MM.1S (cell line): ENCODE measurements around the gene FGF14.

Experiments
- DNase-seq: peaks from one replicate; pipeline ENCODE4 v3.0.0-alpha.2; 2015
- H2AFZ ChIP-seq: fragments of 300-600 bp; sonication (generic); 2 replicates; pipeline ENCODE4 v1.6.0; 2016; ENCODE audit warnings: antibody characterized with exemption, low read length
- H3F3A ChIP-seq: fragments of 300-600 bp; sonication (generic); 2 replicates; pipeline ENCODE4 v1.6.1; 2016; ENCODE audit warnings: mild to moderate bottlenecking, antibody characterized with exemption, low read length, moderate library complexity, mixed read lengths; ENCODE audit not compliant: insufficient read depth
- H3K27ac ChIP-seq: fragments of 300-600 bp; sonication (generic); 2 replicates; pipeline ENCODE4 v1.5.1; 2016; ENCODE audit warnings: mild to moderate bottlenecking, low read length
- H3K27me3 ChIP-seq: fragments of 300-600 bp; sonication (generic); replicated peaks from 2 replicates; pipeline ENCODE4 v1.6.0; 2016; ENCODE audit warnings: low read length; ENCODE audit not compliant: insufficient read depth
- H3K36me3 ChIP-seq: fragments of 300-600 bp; sonication (generic); replicated peaks from 2 replicates; pipeline ENCODE4 v1.6.1; 2016; ENCODE audit warnings: mild to moderate bottlenecking, low read length, mixed read lengths; ENCODE audit not compliant: insufficient read depth
- H3K4me1 ChIP-seq: fragments of 300-600 bp; sonication (generic); 2 replicates; pipeline ENCODE4 v1.6.1; 2016; ENCODE audit warnings: low read length, mixed read lengths
- H3K4me2 ChIP-seq: fragments of 300-600 bp; sonication (generic); 2 replicates; pipeline ENCODE4 v1.6.0; 2016; ENCODE audit warnings: low read depth, low read length
- H3K4me3 ChIP-seq: fragments of 300-600 bp; sonication (generic); 2 replicates; pipeline ENCODE4 v1.5.1; 2016; ENCODE audit warnings: low read length, mixed read lengths
- H3K79me2 ChIP-seq: fragments of 300-600 bp; sonication (generic); 2 replicates; pipeline ENCODE4 v1.6.1; 2016; ENCODE audit warnings: mixed run types, low read length, mixed read lengths
- H3K9ac ChIP-seq: fragments of 300-600 bp; sonication (generic); 2 replicates; pipeline ENCODE4 v1.6.1; 2016; ENCODE audit warnings: low read length, mixed read lengths
- H3K9me2 ChIP-seq: fragments of 300-600 bp; sonication (generic); replicated peaks from 2 replicates; pipeline ENCODE4 v1.6.1; 2016; ENCODE audit warnings: mild to moderate bottlenecking, low read length, mixed read lengths; ENCODE audit not compliant: insufficient read depth
- H3K9me3 ChIP-seq: fragments of 300-600 bp; sonication (generic); replicated peaks from 2 replicates; pipeline ENCODE4 v1.6.1; 2016; ENCODE audit warnings: mild to moderate bottlenecking, low read length, mixed read lengths; ENCODE audit not compliant: insufficient read depth
- H4K20me1 ChIP-seq: fragments of 300-600 bp; sonication (generic); 2 replicates; pipeline ENCODE4 v1.6.1; 2016; ENCODE audit warnings: mild to moderate bottlenecking, low read length, moderate library complexity, mixed read lengths; ENCODE audit not compliant: insufficient read depth
- CTCF ChIP-seq: fragments of 300-600 bp; sonication (generic); IDR thresholded peaks from 2 replicates; pipeline ENCODE4 v1.5.1; 2016; ENCODE audit warnings: antibody characterized with exemption, low read length, mixed read lengths
- EZH2 ChIP-seq: fragments of 300-600 bp; sonication (generic); optimal IDR thresholded peaks from 2 replicates; pipeline ENCODE3; 2017; ENCODE audit warnings: low read depth, mild to moderate bottlenecking, antibody characterized with exemption, low read length, mixed read lengths
- EZH2phosphoT487 ChIP-seq: fragments of 300-600 bp; sonication (generic); IDR thresholded peaks from 2 replicates; pipeline ENCODE4 v1.6.1; 2018; ENCODE audit warnings: antibody characterized with exemption, low read length

Gene FGF14

GRCh38 chr13:102041544-102041943 lies 360.3 kb downstream of the FGF14 start:
- H3K27me3 ChIP-seq = no peaks in the 10 kb centered on the region
- H3K9me2 ChIP-seq = no peaks in the 10 kb centered on the region
- H4K20me1 ChIP-seq = no peaks in the 10 kb centered on the region
- H3K4me3 ChIP-seq = no peak overlapping the region
- no peak for DNase-seq
- TF ChIP-seq CTCF (no peak), EZH2 (no peak), EZH2phosphoT487 (no peak)
- no peaks in the 10 kb centered on the region for H3K9me3 ChIP-seq
- no peak overlapping the region for H3K27ac ChIP-seq
- no peak overlapping the region for H2AFZ ChIP-seq
- H3F3A ChIP-seq = no peaks in the 10 kb centered on the region
- H3K4me1 ChIP-seq = no peaks in the 10 kb centered on the region
- no peak overlapping the region for H3K9ac ChIP-seq
- no peak overlapping the region for H3K4me2 ChIP-seq
- no peaks in the 10 kb centered on the region for H3K36me3 ChIP-seq
- no peaks in the 10 kb centered on the region for H3K79me2 ChIP-seq

DNA sequence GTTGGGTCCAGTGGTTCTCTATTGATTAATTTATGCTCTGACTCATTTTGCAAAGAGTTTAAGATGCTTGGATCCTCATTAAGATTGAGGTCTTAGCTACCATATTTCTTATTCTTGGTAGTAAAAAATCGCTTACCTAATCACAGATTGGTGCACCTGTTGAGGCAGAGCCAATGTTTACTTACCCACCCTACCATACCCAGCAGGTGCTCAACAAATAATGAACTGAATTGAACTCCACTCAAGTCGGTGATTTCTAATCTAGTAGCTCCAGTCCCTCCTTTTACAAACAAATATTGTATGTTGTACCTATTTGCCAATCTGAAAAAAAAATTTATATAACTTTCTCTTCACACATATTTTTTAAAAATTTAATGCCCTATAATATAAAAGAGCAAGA lies 361.0 kb downstream of the FGF14 start:
- Histone ChIP-seq H3K27me3 (no peaks in the 10 kb centered on the region), H3K36me3 (no peaks in the 10 kb centered on the region), H3K9me3 (no peaks in the 10 kb centered on the region), H3K4me3 (no peak overlapping the region), H3F3A (no peaks in the 10 kb centered on the region), H3K27ac (no peak overlapping the region), H3K79me2 (no peaks in the 10 kb centered on the region), H3K9me2 (no peaks in the 10 kb centered on the region), H4K20me1 (no peaks in the 10 kb centered on the region), H3K4me1 (no peaks in the 10 kb centered on the region), H3K4me2 (no peak overlapping the region), H2AFZ (no peak overlapping the region), H3K9ac (no peak overlapping the region)
- DNase-seq = no peak
- TF ChIP-seq EZH2 = no peak
- TF ChIP-seq EZH2phosphoT487 = no peak
- no peak for TF ChIP-seq CTCF

DNA sequence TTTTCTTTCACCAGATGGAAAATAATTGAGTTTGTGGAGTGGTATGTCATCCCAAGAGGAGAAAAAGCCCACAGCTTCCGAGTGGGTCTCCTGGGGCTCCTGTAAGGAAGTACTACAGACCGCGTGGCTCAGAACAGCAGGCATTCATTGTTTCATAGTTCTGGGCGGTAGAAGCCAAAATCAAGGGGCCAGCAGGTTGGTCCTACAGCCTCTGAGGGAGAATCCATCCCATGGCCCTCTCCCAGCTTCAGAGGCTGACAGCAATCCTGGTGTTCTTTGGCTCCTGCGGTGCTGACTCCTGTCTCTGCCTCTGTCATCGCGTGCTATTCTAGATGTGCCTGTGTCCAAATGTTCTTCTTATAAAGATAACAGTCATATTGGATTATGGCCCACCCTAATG lies 362.6 kb downstream of the FGF14 start:
- H3K9me3 ChIP-seq = no peaks in the 10 kb centered on the region
- TF ChIP-seq CTCF = no peak
- no peak for TF ChIP-seq EZH2phosphoT487
- no peak for TF ChIP-seq EZH2
- no peak overlapping the region for H3K9ac ChIP-seq
- H3K27ac ChIP-seq = no peak overlapping the region
- no peaks in the 10 kb centered on the region for H3K36me3 ChIP-seq
- H4K20me1 ChIP-seq = no peaks in the 10 kb centered on the region
- H3K4me2 ChIP-seq = no peak overlapping the region
- no peak for DNase-seq
- no peaks in the 10 kb centered on the region for H3K79me2 ChIP-seq
- no peaks in the 10 kb centered on the region for H3K9me2 ChIP-seq
- no peak overlapping the region for H2AFZ ChIP-seq
- no peaks in the 10 kb centered on the region for H3K4me1 ChIP-seq
- no peaks in the 10 kb centered on the region for H3F3A ChIP-seq
- no peak overlapping the region for H3K4me3 ChIP-seq
- H3K27me3 ChIP-seq = no peaks in the 10 kb centered on the region

GRCh38 chr13:102038787-102039186 lies 363.1 kb downstream of the FGF14 start:
- H3K4me1 ChIP-seq = no peaks in the 10 kb centered on the region
- no peak overlapping the region for H2AFZ ChIP-seq
- no peak overlapping the region for H3K4me3 ChIP-seq
- H3K79me2 ChIP-seq = no peaks in the 10 kb centered on the region
- H3F3A ChIP-seq = no peaks in the 10 kb centered on the region
- DNase-seq = no peak
- H3K9ac ChIP-seq = no peak overlapping the region
- H3K9me2 ChIP-seq = no peaks in the 10 kb centered on the region
- TF ChIP-seq EZH2phosphoT487 (no peak), EZH2 (no peak), CTCF (no peak)
- H3K27ac ChIP-seq = no peak overlapping the region
- no peaks in the 10 kb centered on the region for H3K9me3 ChIP-seq
- no peak overlapping the region for H3K4me2 ChIP-seq
- no peaks in the 10 kb centered on the region for H3K27me3 ChIP-seq
- H4K20me1 ChIP-seq = no peaks in the 10 kb centered on the region
- no peaks in the 10 kb centered on the region for H3K36me3 ChIP-seq
